K562 (cell line): ENCODE data around the gene BOLA1. TPM values are rescaled to one million over a fixed set of nuclear protein-coding genes. Genes with fewer than 3 reads are reported as not detected.
A peak's percentile ranks its signal among the peaks of the same experiment; 100 is the strongest.

Experiments used
- CBFB ChIP-seq: sonication (generic); formaldehyde crosslinking; IDR thresholded peaks from 2 replicates; pipeline ENCODE4 v1.4.0; 2020; ENCODE audit warnings: mild to moderate bottlenecking, missing genetic modification reagents
- CCNT2 ChIP-seq: IDR thresholded peaks from 2 replicates; pipeline ENCODE4 v1.6.1; 2011; ENCODE audit warnings: borderline replicate concordance, low read depth, mild to moderate bottlenecking, moderate library complexity, mixed read lengths, low read length; ENCODE audit not compliant: insufficient read length; ENCODE audit errors: extremely low read depth
- CEBPB ChIP-seq: fragments of 450-650 bp; IDR thresholded peaks from 2 replicates; pipeline ENCODE4 v1.6.1; 2016; ENCODE audit warnings: missing genetic modification characterization, missing compliant biosample characterization
- E2F4 ChIP-seq: sonication (generic); formaldehyde crosslinking; IDR thresholded peaks from 2 replicates; pipeline ENCODE4 v1.8.0; 2022; ENCODE audit warnings: mild to moderate bottlenecking, low read depth, missing genetic modification reagents
- EP400 ChIP-seq: fragments of 450-650 bp; IDR thresholded peaks from 2 replicates; pipeline ENCODE4 v1.6.1; 2017; ENCODE audit warnings: antibody characterized with exemption, mild to moderate bottlenecking, moderate library complexity
- HNRNPK ChIP-seq: fragments of 200-400 bp; formaldehyde crosslinking; IDR thresholded peaks from one replicate; pipeline ENCODE4 v1.6.1; 2018; ENCODE audit warnings: mild to moderate bottlenecking, low read depth, low read length; ENCODE audit not compliant: poor library complexity, severe bottlenecking
- KDM4B ChIP-seq, 2 experiments: fragments of 450-650 bp in 1 of 2; sonication (generic) in 1 of 2; IDR thresholded peaks; 2 replicates each; pipeline ENCODE4 v1.6.1; 2016 to 2017; ENCODE audit warnings: borderline replicate concordance in 2 of 2, antibody characterized with exemption in 1 of 2, low read depth in 1 of 2, mild to moderate bottlenecking in 1 of 2
- NFIC ChIP-seq: fragments of 450-650 bp; IDR thresholded peaks from 2 replicates; pipeline ENCODE4 v1.6.1; 2017; ENCODE audit warnings: mild to moderate bottlenecking, inconsistent platforms
- PRDM10 ChIP-seq: fragments of 450-650 bp; IDR thresholded peaks from 2 replicates; pipeline ENCODE4 v1.6.1; 2018; ENCODE audit not compliant: partially characterized antibody
- SRF ChIP-seq, 2 experiments: fragments of 250-450, 450-650 bp in 1 of 2; sonication (Bioruptor Pico) in 1 of 2; sonication (generic) in 1 of 2; formaldehyde crosslinking; IDR thresholded peaks; 2 replicates each; pipeline versions ENCODE4 v1.5.0 to v1.5.1; 2020 to 2022; ENCODE audit warnings: mild to moderate bottlenecking in 1 of 2, missing genetic modification reagents in 1 of 2
- SRSF7 ChIP-seq: fragments of 200-400 bp; formaldehyde crosslinking; optimal IDR thresholded peaks from 2 replicates; pipeline ENCODE3; 2017; ENCODE audit warnings: mild to moderate bottlenecking, low read depth, low read length
- TFAP4 ChIP-seq: sonication (generic); formaldehyde crosslinking; IDR thresholded peaks from 2 replicates; pipeline ENCODE4 v1.8.0; 2022; ENCODE audit warnings: missing genetic modification reagents, mild to moderate bottlenecking, moderate library complexity, borderline replicate concordance
- TGIF2 ChIP-seq: sonication (generic); formaldehyde crosslinking; IDR thresholded peaks from 2 replicates; pipeline ENCODE4 v1.8.1; 2022; ENCODE audit warnings: mild to moderate bottlenecking, missing genetic modification reagents, moderate library complexity
- ZNF444 ChIP-seq: fragments of 250-450 bp; sonication (Bioruptor Pico); IDR thresholded peaks from 2 replicates; pipeline ENCODE4 v1.4.0; 2020; ENCODE audit warnings: mild to moderate bottlenecking, moderate library complexity
- ZNF512 ChIP-seq: IDR thresholded peaks from 2 replicates; pipeline ENCODE4 v1.6.1; 2016; ENCODE audit warnings: missing genetic modification characterization, missing compliant biosample characterization
- ZNF695 ChIP-seq: fragments of 450-650 bp; formaldehyde crosslinking; IDR thresholded peaks from 2 replicates; pipeline ENCODE4 v1.4.0; 2020; ENCODE audit warnings: mild to moderate bottlenecking, moderate library complexity
- ZNF717 ChIP-seq: fragments of 250-450 bp; sonication (Bioruptor Pico); IDR thresholded peaks from 2 replicates; pipeline ENCODE4 v1.5.0; 2021
- polyA plus RNA-seq, 8 experiments: library from polyadenylated mRNA; depleted of rRNA in 4 of 8; stranded (reverse) in 5 of 8; unstranded in 3 of 8; fragments of >200 nt; fragmentation: Nextera tagmentation in 2 of 8; fragmentation: Illumina TruSeq in 1 of 8; extraction: Ambion mirVana in 2 of 8; extraction: Trizol in 1 of 8; gene quantifications; 2 replicates each; pipeline versions ENCODE4 v1.2.1 to v1.2.3, GENCODE V29; 2011 to 2014; ENCODE audit warnings: inconsistent platforms in 1 of 8, missing spikeins in 1 of 8
- total RNA-seq, 7 experiments: library from RNA; depleted of rRNA in 6 of 7; stranded (reverse); fragments of >200 nt in 6 of 7; fragmentation: Illumina TruSeq in 2 of 7; extraction: Trizol in 2 of 7; gene quantifications; 2 replicates each; pipeline versions ENCODE4 v1.2.1 to v1.2.3, GENCODE V29; 2011 to 2021; ENCODE audit warnings: low replicate concordance in 1 of 7
- TF ChIP-seq, protein P1 (sequence below): sonication (generic); formaldehyde crosslinking; IDR thresholded peaks from 2 replicates; pipeline ENCODE4 v1.8.1; 2022; ENCODE audit warnings: missing genetic modification reagents

BOLA1 gene
- total and polyA plus RNA-seq, 9 of the 15 experiments (the other 6 are each of a cell fraction or from before 2014, with no cell fraction given), result 0.18 to 1.2 (median 0.40) TPM; not detected in 2

GRCh38 chr1:149885339-149886120 is 13.8 kb upstream of the BOLA1 start (continued):
- TF ChIP-seq PRDM10, result no peak
- no peak for TF ChIP-seq CCNT2
- no peak for TF ChIP-seq SRSF7
- no peak for TF ChIP-seq HNRNPK
- no peak for TF ChIP-seq ZNF512 (tag)
- TF ChIP-seq NFIC, result peak; percentile 7; the same call in 1 of the 2 replicates
- TF ChIP-seq CEBPB, result no peak
- no peak for TF ChIP-seq CBFB (CRISPR knock-in tag)
- TF ChIP-seq ZNF444, result no peak
- TF ChIP-seq ZNF717, result no peak
- no peak for TF ChIP-seq KDM4B (IDR thresholded peaks at IDR 0.05; ENCODE audit: borderline replicate concordance in 2 of 2, low read depth in 1 of 2)
- TF ChIP-seq EP400, result no peak; the same call in 1 of the 2 replicates
- no peak for TF ChIP-seq ZNF695
- TF ChIP-seq SRF (CRISPR knock-in tag; IDR thresholded peaks at IDR 0.05), result peak in 1 of 2 experiments; percentile 74; a peak in 1 of 4 replicates
- TF ChIP-seq, protein P1, sequence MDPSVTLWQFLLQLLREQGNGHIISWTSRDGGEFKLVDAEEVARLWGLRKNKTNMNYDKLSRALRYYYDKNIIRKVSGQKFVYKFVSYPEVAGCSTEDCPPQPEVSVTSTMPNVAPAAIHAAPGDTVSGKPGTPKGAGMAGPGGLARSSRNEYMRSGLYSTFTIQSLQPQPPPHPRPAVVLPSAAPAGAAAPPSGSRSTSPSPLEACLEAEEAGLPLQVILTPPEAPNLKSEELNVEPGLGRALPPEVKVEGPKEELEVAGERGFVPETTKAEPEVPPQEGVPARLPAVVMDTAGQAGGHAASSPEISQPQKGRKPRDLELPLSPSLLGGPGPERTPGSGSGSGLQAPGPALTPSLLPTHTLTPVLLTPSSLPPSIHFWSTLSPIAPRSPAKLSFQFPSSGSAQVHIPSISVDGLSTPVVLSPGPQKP (CRISPR knock-in tag), result no peak
- peak; percentile 66; the same call in 1 of the 2 replicates for TF ChIP-seq TFAP4 (CRISPR knock-in tag)
- no peak for TF ChIP-seq E2F4 (CRISPR knock-in tag)
- TF ChIP-seq TGIF2 (CRISPR knock-in tag), result peak; percentile 82; the same call in 1 of the 2 replicates
